ENCODE results near the gene SKIDA1. TPM values are rescaled to one million over a fixed set of nuclear protein-coding genes. Genes with fewer than 3 reads are reported as not detected.

SKIDA1 gene
- total and polyA plus RNA-seq, 4 experiments from 2014 or later = 0.13 to 0.94 (median 0.56) TPM

GRCh38 chr10:21467633-21468032 is 57.8 kb downstream of the SKIDA1 start:
- H3K27me3 Mint-ChIP-seq = peaks cover 3 to 5% of the 10 kb centered on the region in 2 donors

DNA sequence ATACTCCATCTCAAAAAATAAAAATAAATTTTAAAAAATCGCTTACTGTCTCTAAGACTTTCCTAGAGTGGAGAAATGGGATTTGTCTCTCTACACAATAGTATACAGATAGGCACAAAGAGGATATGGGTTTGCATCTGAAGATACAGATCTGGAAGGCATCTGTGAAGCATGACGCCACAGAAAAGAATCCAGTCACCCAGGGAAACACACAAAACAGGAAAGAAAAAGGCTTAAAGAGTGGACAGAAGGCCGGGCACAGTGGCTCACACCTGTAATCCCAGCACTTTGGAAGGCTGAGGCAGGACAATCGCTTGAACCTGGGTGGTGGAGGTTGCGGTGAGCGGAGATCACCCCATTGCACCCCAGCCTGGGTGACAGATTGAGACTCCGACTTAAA is 61.3 kb downstream of the SKIDA1 start:
- intact Hi-C loops (cut with micrococcal nuclease) = no loop called here
- peaks cover 4 to 5% of the 10 kb centered on the region in 2 donors for H3K27me3 Mint-ChIP-seq
- no peaks in the 10 kb centered on the region for H3K4me1 Mint-ChIP-seq
- no peak overlapping the region for H3K4me3 ChIP-seq (ENCODE audit: low read length in 2 of 2)
- ChIA-PET CTCF (ENCODE audit: partially characterized antibody) (no interaction called here), POLR2A (ENCODE audit: partially characterized antibody) (no interaction called here)
- no peaks in the 10 kb centered on the region for H3K36me3 ChIP-seq (ENCODE audit: insufficient read depth, low read length)
- no peaks in the 10 kb centered on the region for H3K9me3 ChIP-seq (ENCODE audit: control insufficient read depth in 1 of 2, low read length in 2 of 2)
- DNase-seq = no peak
- H3K27ac ChIP-seq (ENCODE audit: low read depth, low read length) = no peak overlapping the region
- no peak overlapping the region for H3K4me3 Mint-ChIP-seq
- H3K27me3 ChIP-seq (ENCODE audit: insufficient read depth, low read length) = no peaks in the 10 kb centered on the region
- H3K9me3 Mint-ChIP-seq = peaks cover 0 to 4% (median 0%) of the 10 kb centered on the region in 8 donors
- peak overlapping the region in 1 of 7 donors; percentile 49 for H3K27ac Mint-ChIP-seq
- H3K4me1 ChIP-seq (ENCODE audit: insufficient read depth, low read length) = no peaks in the 10 kb centered on the region
- H3K36me3 Mint-ChIP-seq = no peaks in the 10 kb centered on the region

More at GRCh38 chr10:21467633-21468032, 57.8 kb downstream of the SKIDA1 start:
- Mint-ChIP-seq H3K4me3 (no peak overlapping the region), H3K9me3 (no peaks in the 10 kb centered on the region), H3K4me1 (no peaks in the 10 kb centered on the region), H3K27ac (no peak overlapping the region), H3K36me3 (no peaks in the 10 kb centered on the region)
- ChIA-PET CTCF (ENCODE audit: partially characterized antibody) (no interaction called here), POLR2A (ENCODE audit: partially characterized antibody) (no interaction called here)
- Histone ChIP-seq H3K27me3 (ENCODE audit: insufficient read depth, low read length) (no peaks in the 10 kb centered on the region), H3K36me3 (ENCODE audit: insufficient read depth, low read length) (no peaks in the 10 kb centered on the region), H3K4me3 (ENCODE audit: low read length in 2 of 2) (no peak overlapping the region), H3K4me1 (ENCODE audit: insufficient read depth, low read length) (no peaks in the 10 kb centered on the region), H3K9me3 (ENCODE audit: control insufficient read depth in 1 of 2, low read length in 2 of 2) (no peaks in the 10 kb centered on the region), H3K27ac (ENCODE audit: low read depth, low read length) (no peak overlapping the region)
- intact Hi-C loops (cut with micrococcal nuclease) = no loop called here
- no peak for DNase-seq

Small RNAs within 50 kb of the gene (microRNA-seq; reads per million reads assigned to microRNA genes)
- not detected for gene MIR1915 (ENCODE audit: borderline microRNAs expressed, borderline number of aligned reads, borderline replicate concordance)

Other genes starting within 250 kb of the SKIDA1 start
- 10 to 100 TPM; 64.6 to 73.4 TPM for gene MLLT10, start 8.6 kb upstream of the SKIDA1 start, total RNA-seq
- 1 to 10 TPM; 5.2 to 8.5 TPM for gene MLLT10, start 8.6 kb upstream of the SKIDA1 start, polyA plus RNA-seq